ENCODE measurements around the gene CHKA. TPM values are rescaled to one million over a fixed set of nuclear protein-coding genes. Genes with fewer than 3 reads are reported as not detected.

The CHKA gene
- total RNA-seq = 10 to 100 TPM; 55.8 to 73.4 TPM
- 10 to 100 TPM; 17.6 to 42.2 TPM for polyA plus RNA-seq
- long read RNA-seq, donor 1, partial matches to known transcripts = 5 of 11 reads
- long read RNA-seq, donor 1, other reads (novel, unspliced or antisense) = 0 of 11 reads
- long read RNA-seq, donor 2, partial matches to known transcripts = 0 of 3 reads
- long read RNA-seq, donor 2, other reads (novel, unspliced or antisense) = 0 of 3 reads
- long read RNA-seq, donor 3 = 0 reads
- long read RNA-seq, donor 4, partial matches to known transcripts = 0 of 1 reads
- long read RNA-seq, donor 4, other reads (novel, unspliced or antisense) = 0 of 1 reads
- long read RNA-seq, donor 5, transcript CHKA-201 (12 exons, 2,530 nt) = major isoform, 5 of 6 reads
- long read RNA-seq, donor 5, partial matches to known transcripts = 0 of 6 reads
- long read RNA-seq, donor 5, other reads (novel, unspliced or antisense) = 0 of 6 reads

DNA sequence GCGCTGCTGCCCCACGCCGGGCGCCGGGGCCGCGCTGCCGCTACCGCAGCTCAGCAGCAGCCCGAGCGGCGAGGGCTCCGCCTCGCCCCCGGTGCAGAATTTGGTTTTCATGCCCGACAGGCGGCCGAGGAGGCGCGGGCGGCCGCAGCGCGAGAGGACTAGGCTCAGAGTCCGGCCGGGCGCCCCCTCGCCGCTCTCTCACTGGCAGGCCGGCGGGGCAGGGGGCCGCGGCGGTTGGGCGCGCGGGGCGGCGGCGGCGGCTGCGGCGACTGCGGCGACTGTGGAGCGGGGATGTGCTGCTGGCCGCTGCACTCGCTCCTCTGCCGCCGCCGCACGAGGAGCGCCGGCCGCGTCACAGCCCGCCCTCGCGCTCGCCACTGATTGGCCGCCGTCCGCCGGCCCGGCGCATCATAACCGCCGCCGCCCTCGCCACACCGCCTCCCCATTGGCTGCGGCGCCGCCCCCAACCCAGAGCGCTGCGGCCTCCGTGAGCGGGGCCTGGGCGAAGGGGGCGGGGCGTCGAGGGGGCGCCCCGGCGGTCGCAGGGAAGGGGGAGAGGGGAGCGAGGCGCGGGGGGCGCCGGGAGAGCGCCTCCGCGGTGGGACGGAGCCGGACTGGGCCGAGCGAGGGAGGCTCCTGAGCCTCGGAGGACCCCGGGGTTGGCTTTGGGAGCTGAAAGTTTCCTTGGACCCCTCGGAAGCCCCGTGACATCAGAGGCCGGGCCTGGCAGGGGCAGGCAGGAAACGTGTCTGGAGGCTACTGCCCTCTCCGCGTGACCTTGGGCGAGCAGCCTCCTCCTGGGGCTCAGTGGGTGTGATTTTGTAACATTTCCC is at the start of gene CHKA:
CHKA (minus strand) TSS at position 322 of the 833 bp plus-strand sequence; CDS start at position 111, 211 bp downstream.
- TF ChIP-seq, protein P1, sequence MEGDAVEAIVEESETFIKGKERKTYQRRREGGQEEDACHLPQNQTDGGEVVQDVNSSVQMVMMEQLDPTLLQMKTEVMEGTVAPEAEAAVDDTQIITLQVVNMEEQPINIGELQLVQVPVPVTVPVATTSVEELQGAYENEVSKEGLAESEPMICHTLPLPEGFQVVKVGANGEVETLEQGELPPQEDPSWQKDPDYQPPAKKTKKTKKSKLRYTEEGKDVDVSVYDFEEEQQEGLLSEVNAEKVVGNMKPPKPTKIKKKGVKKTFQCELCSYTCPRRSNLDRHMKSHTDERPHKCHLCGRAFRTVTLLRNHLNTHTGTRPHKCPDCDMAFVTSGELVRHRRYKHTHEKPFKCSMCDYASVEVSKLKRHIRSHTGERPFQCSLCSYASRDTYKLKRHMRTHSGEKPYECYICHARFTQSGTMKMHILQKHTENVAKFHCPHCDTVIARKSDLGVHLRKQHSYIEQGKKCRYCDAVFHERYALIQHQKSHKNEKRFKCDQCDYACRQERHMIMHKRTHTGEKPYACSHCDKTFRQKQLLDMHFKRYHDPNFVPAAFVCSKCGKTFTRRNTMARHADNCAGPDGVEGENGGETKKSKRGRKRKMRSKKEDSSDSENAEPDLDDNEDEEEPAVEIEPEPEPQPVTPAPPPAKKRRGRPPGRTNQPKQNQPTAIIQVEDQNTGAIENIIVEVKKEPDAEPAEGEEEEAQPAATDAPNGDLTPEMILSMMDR (IDR thresholded peaks at IDR 0.05; ENCODE audit: control extremely low read depth, extremely low read depth) = no peak
- no peaks in the 10 kb centered on the region for H3K27me3 ChIP-seq (ENCODE audit: control insufficient read depth in 3 of 3, insufficient read depth in 3 of 3, low read length in 2 of 3)
- H3K9me3 ChIP-seq (ENCODE audit: control insufficient read depth in 4 of 4, insufficient read depth in 3 of 4, low read length in 3 of 4) = no peaks in the 10 kb centered on the region
- H3K9ac ChIP-seq (ENCODE audit: insufficient read depth in 1 of 2, low read length in 2 of 2) = peak within 1 kb of the TSS; percentile 83 to 94
- H3K4me1 ChIP-seq (ENCODE audit: control insufficient read depth in 5 of 5, insufficient read depth in 5 of 5, low read length in 5 of 5) = peaks cover 3 to 46% (median 8%) of the 10 kb centered on the region in 5 donors
- peak within 1 kb of the TSS; percentile 83 for H3K4me3 ChIP-seq
- H3K36me3 ChIP-seq (ENCODE audit: control insufficient read depth in 4 of 4, insufficient read depth in 4 of 4, low read length in 4 of 4) = peaks cover 0 to under 1% (median 0%) of the 10 kb centered on the region in 4 donors
- peak within 1 kb of the TSS; percentile 96 to 100 for H3K27ac ChIP-seq (ENCODE audit: low read depth in 1 of 2, low read length in 1 of 2)
- peak; percentile 97 for ATAC-seq (ENCODE audit: insufficient read depth, low FRiP score)
- peak; percentile 97 to 98 (median 97) for DNase-seq
- 0% methylated on average over 51 to 107 of the region's 107 CpGs for WGBS, 2 donors

DNA sequence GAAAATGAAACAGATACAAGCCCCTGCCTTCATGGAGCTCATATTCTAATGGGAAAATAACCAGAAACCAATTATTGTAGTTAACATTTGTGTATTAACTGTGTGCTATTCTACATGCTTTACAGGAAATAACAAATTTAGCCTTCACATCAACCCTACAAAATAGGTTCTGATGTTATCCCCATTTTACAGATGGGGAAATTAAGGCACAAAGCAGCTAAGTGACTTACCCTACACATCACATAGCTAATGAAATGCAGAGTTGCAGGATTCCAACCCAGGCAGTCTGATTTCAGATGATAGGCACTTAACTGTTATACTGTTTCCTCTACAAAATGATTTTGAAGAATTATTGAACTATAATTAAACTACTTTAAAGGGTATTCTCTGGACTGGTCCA is 48.3 kb upstream of the CHKA start:
- no peaks in the 10 kb centered on the region for H3K9me3 ChIP-seq (ENCODE audit: control insufficient read depth in 4 of 4, insufficient read depth in 3 of 4, low read length in 3 of 4)
- H3K4me1 ChIP-seq (ENCODE audit: control insufficient read depth in 5 of 5, insufficient read depth in 5 of 5, low read length in 5 of 5) = no peaks in the 10 kb centered on the region
- H3K27ac ChIP-seq (ENCODE audit: low read depth in 1 of 2, low read length in 1 of 2) = no peak overlapping the region
- no peak overlapping the region for H3K9ac ChIP-seq (ENCODE audit: insufficient read depth in 1 of 2, low read length in 2 of 2)
- ATAC-seq (ENCODE audit: insufficient read depth, low FRiP score) (no peak), DNase-seq (no peak)
- peaks cover 42 to 71% (median 58%) of the 10 kb centered on the region in 4 donors for H3K36me3 ChIP-seq (ENCODE audit: control insufficient read depth in 4 of 4, insufficient read depth in 4 of 4, low read length in 4 of 4)
- TF ChIP-seq, protein P1 (IDR thresholded peaks at IDR 0.05; ENCODE audit: control extremely low read depth, extremely low read depth) = no peak
- no peak overlapping the region for H3K4me3 ChIP-seq
- H3K27me3 ChIP-seq (ENCODE audit: control insufficient read depth in 3 of 3, insufficient read depth in 3 of 3, low read length in 2 of 3) = no peaks in the 10 kb centered on the region

DNA sequence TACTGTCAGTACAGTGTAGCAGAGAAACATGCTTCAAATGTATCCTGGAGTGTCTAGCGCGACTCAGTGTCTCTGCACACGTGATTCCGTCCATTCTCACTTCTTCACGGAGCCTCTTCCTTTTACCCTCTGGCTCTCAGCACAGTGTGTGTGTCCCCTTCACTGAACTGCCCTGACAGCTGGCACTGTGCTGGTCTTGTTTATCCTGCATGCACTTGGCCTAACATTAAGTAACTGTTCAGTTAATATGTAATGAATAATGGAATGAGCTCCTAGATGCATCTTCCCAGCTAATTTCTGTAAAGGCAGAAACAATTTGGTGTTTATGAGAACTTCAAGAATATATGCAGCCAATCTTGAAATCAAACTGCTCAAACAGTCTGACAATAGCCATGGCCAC is 47.5 kb upstream of the CHKA start:
- Histone ChIP-seq H3K9ac (ENCODE audit: insufficient read depth in 1 of 2, low read length in 2 of 2) (no peak overlapping the region), H3K4me1 (ENCODE audit: control insufficient read depth in 5 of 5, insufficient read depth in 5 of 5, low read length in 5 of 5) (no peaks in the 10 kb centered on the region), H3K9me3 (ENCODE audit: control insufficient read depth in 4 of 4, insufficient read depth in 3 of 4, low read length in 3 of 4) (no peaks in the 10 kb centered on the region), H3K4me3 (no peak overlapping the region), H3K36me3 (ENCODE audit: control insufficient read depth in 4 of 4, insufficient read depth in 4 of 4, low read length in 4 of 4) (peaks cover 43 to 67% (median 53%) of the 10 kb centered on the region in 4 donors), H3K27me3 (ENCODE audit: control insufficient read depth in 3 of 3, insufficient read depth in 3 of 3, low read length in 2 of 3) (no peaks in the 10 kb centered on the region), H3K27ac (ENCODE audit: low read depth in 1 of 2, low read length in 1 of 2) (no peak overlapping the region)
- no peak for ATAC-seq (ENCODE audit: insufficient read depth, low FRiP score)
- DNase-seq = no peak
- 96 to 98% methylated on average over 5 of the region's 5 CpGs for WGBS, 2 donors
- TF ChIP-seq, protein P1 (IDR thresholded peaks at IDR 0.05; ENCODE audit: control extremely low read depth, extremely low read depth) = no peak
